Endodermal cell (in vitro differentiated cells): Measurements from ENCODE around the gene RAB34. TPM values are rescaled to one million over a fixed set of nuclear protein-coding genes. Genes with fewer than 3 reads are reported as not detected.

Experiments used
- DNase-seq: peaks from one replicate; pipeline ENCODE4 v3.0.0-alpha.2; 2017
- H3K27ac ChIP-seq: 2 replicates; pipeline ENCODE4 v1.5.1; 2013; ENCODE audit warnings: mild to moderate bottlenecking, low read depth, low read length, moderate library complexity
- H3K27me3 ChIP-seq: 2 replicates; pipeline ENCODE4 v1.6.1; 2013; ENCODE audit warnings: mild to moderate bottlenecking, low read length, moderate library complexity; ENCODE audit not compliant: insufficient read depth, control insufficient read depth, poor library complexity, severe bottlenecking
- H3K36me3 ChIP-seq: 2 replicates; pipeline ENCODE4 v1.7.0; 2013; ENCODE audit warnings: mild to moderate bottlenecking, low read length, moderate library complexity; ENCODE audit not compliant: control insufficient read depth, insufficient read depth
- H3K4me1 ChIP-seq: one replicate; pipeline ENCODE4 v1.7.0; 2013; ENCODE audit warnings: low read length; ENCODE audit not compliant: control insufficient read depth, insufficient read depth
- H3K4me3 ChIP-seq: 2 replicates; pipeline ENCODE4 v1.5.1; 2013; ENCODE audit warnings: mild to moderate bottlenecking, low read length, moderate library complexity
- H3K9ac ChIP-seq: 2 replicates; pipeline ENCODE4 v1.6.1; 2013; ENCODE audit warnings: mild to moderate bottlenecking, low read length, moderate library complexity; ENCODE audit not compliant: poor library complexity, severe bottlenecking; ENCODE audit errors: extremely low read depth
- H3K9me3 ChIP-seq: 2 replicates; pipeline ENCODE4 v1.6.1; 2013; ENCODE audit warnings: mild to moderate bottlenecking, low read length, moderate library complexity; ENCODE audit not compliant: control insufficient read depth
- H3K27ac Mint-ChIP-seq: 2 replicates; pipeline ENCODE4 v1.8.0; 2020; ENCODE audit warnings: mixed read lengths
- H3K27me3 Mint-ChIP-seq: 2 replicates; pipeline ENCODE4 v1.8.0; 2021; ENCODE audit warnings: mild to moderate bottlenecking, mixed read lengths; ENCODE audit not compliant: insufficient read depth
- H3K36me3 Mint-ChIP-seq: 2 replicates; pipeline ENCODE4 v1.8.0; 2020; ENCODE audit warnings: low read depth, mixed read lengths
- H3K4me1 Mint-ChIP-seq: 2 replicates; pipeline ENCODE4 v1.8.0; 2020; ENCODE audit warnings: mixed read lengths
- H3K4me3 Mint-ChIP-seq: 2 replicates; pipeline ENCODE4 v1.8.0; 2020; ENCODE audit warnings: mild to moderate bottlenecking, moderate library complexity, mixed read lengths
- H3K9me3 Mint-ChIP-seq: 2 replicates; pipeline ENCODE4 v1.8.0; 2020; ENCODE audit warnings: mild to moderate bottlenecking, mixed read lengths
- WGBS, 2 experiments: methylation state at CpG; one replicate each; pipeline versions ENCODE4 v1.1.5 to v1.1.7; 2013; ENCODE audit warnings: missing lambda C conversion rate in 2 of 2, mixed read lengths in 1 of 2; ENCODE audit not compliant: insufficient coverage in 1 of 2, insufficient read length in 1 of 2; 5-methylcytosine and 5-hydroxymethylcytosine counted together
- total RNA-seq, 2 donors: library from RNA; stranded (reverse); fragmentation: NEBNext Ultra II Directional in 1 of 2; extraction: Animal tissue kit (Norgen Biotek cat#: 25700) in 1 of 2; gene quantifications; 2 replicates in 1 of 2; 3 replicates in 1 of 2; pipeline ENCODE4 v1.2.1, GENCODE V29; 2021
- TF ChIP-seq, protein P1 (sequence below): fragments of 200-600 bp; sonication (generic); conservative IDR thresholded peaks from 2 replicates; pipeline ENCODE4 v1.5.0; 2021; ENCODE audit warnings: antibody characterized with exemption, mild to moderate bottlenecking

RAB34 gene
- total RNA-seq, 2 donors from 2014 or later: 111 to 112 TPM

DNA sequence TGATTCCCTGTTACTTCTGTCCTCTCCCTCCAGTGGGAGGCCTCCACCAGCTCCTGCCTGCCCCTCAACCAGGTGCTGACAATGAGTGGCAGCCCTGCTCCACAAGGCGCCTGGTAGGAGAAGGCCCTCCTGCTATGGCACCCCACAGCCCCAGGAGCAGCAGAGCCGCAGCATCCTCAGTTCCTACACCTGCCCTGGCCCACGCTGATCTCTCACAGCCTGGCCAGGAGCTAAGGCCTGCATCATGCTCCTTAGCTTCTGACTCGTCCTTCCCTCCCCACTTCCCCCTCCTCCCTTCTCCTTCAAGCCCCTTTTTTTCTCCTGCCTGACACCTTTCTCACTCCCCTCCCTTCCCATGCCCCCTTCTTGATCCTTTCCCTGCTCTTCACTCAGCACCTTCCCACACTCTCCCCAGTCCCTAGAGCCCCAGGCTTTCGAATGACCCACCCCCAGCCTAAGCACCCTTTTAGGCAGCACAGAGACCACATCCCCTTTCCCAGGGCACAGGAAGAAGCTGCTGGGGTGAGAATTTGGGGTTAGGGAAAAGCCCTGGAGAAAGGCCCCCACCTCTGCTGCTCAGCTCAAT lies 12.5 kb downstream of the RAB34 start:
- Mint-ChIP-seq H3K27me3 (no peaks in the 10 kb centered on the region), H3K27ac (peak overlapping the region; percentile 86), H3K9me3 (no peaks in the 10 kb centered on the region), H3K4me3 (no peak overlapping the region), H3K36me3 (peaks cover 33% of the 10 kb centered on the region), H3K4me1 (peaks cover 17% of the 10 kb centered on the region)
- no peaks in the 10 kb centered on the region for H3K9me3 ChIP-seq
- no peak overlapping the region for H3K4me3 ChIP-seq
- TF ChIP-seq, protein P1, sequence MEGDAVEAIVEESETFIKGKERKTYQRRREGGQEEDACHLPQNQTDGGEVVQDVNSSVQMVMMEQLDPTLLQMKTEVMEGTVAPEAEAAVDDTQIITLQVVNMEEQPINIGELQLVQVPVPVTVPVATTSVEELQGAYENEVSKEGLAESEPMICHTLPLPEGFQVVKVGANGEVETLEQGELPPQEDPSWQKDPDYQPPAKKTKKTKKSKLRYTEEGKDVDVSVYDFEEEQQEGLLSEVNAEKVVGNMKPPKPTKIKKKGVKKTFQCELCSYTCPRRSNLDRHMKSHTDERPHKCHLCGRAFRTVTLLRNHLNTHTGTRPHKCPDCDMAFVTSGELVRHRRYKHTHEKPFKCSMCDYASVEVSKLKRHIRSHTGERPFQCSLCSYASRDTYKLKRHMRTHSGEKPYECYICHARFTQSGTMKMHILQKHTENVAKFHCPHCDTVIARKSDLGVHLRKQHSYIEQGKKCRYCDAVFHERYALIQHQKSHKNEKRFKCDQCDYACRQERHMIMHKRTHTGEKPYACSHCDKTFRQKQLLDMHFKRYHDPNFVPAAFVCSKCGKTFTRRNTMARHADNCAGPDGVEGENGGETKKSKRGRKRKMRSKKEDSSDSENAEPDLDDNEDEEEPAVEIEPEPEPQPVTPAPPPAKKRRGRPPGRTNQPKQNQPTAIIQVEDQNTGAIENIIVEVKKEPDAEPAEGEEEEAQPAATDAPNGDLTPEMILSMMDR: no peak
- no peak overlapping the region for H3K27ac ChIP-seq
- H3K27me3 ChIP-seq: no peaks in the 10 kb centered on the region
- peaks cover 3% of the 10 kb centered on the region for H3K4me1 ChIP-seq
- DNase-seq: no peak
- WGBS, 2 experiments: 81 to 84% methylated on average over 3 to 5 of the region's 5 CpGs
- peaks cover 33% of the 10 kb centered on the region for H3K36me3 ChIP-seq
- H3K9ac ChIP-seq: no peak overlapping the region

DNA sequence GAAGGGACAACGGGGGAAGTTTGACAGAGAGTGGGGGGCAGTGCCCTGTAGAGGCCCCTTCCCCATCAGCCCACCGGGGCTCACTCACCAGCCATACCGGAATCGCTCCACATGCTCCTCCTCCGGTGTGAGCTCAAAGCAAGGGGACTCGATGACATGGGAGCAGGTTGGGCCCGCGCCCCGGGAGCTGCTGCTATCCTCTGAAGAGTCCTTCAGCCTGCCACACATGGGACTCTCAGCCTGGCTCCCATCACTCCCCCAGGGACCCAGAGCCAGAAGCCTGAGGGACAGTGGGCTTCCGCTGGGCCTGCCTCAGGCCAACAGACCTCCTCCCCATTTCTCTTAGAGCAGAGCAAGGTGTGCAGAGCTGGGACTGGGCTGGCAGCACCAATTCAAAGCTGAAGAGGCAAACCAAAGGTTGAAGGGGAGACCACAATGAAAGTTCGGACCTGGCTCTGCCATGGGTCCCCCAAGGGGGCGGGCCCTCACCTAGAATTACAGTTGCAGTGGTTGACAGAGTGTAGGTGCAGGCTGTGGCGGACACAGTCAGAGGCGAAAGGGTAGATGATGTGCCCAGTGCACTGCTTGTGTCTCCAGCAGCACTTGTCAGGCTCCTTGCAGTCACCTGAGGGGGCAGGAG lies 13.3 kb downstream of the RAB34 start:
- H3K36me3 ChIP-seq: peaks cover 41% of the 10 kb centered on the region
- H3K27ac Mint-ChIP-seq: peak overlapping the region; percentile 86
- no peaks in the 10 kb centered on the region for H3K9me3 ChIP-seq
- DNase-seq: no peak
- no peaks in the 10 kb centered on the region for H3K9me3 Mint-ChIP-seq
- H3K36me3 Mint-ChIP-seq: peaks cover 40% of the 10 kb centered on the region
- TF ChIP-seq, protein P1: no peak
- H3K4me3 ChIP-seq: no peak overlapping the region
- H3K27me3 Mint-ChIP-seq: no peaks in the 10 kb centered on the region
- WGBS, 2 experiments: 91 to 100% methylated on average over 6 to 14 of the region's 14 CpGs
- no peaks in the 10 kb centered on the region for H3K27me3 ChIP-seq
- H3K4me3 Mint-ChIP-seq: no peak overlapping the region
- H3K9ac ChIP-seq: no peak overlapping the region
- peaks cover 17% of the 10 kb centered on the region for H3K4me1 Mint-ChIP-seq
- peaks cover 3% of the 10 kb centered on the region for H3K4me1 ChIP-seq
- H3K27ac ChIP-seq: no peak overlapping the region

- Mint-ChIP-seq H3K36me3 (peaks cover 46% of the 10 kb centered on the region), H3K4me1 (peaks cover 17% of the 10 kb centered on the region), H3K4me3 (no peak overlapping the region), H3K9me3 (no peaks in the 10 kb centered on the region), H3K27me3 (no peaks in the 10 kb centered on the region), H3K27ac (no peak overlapping the region)
- Histone ChIP-seq H3K4me1 (peaks cover 4% of the 10 kb centered on the region), H3K36me3 (peaks cover 47% of the 10 kb centered on the region), H3K4me3 (no peak overlapping the region), H3K27me3 (no peaks in the 10 kb centered on the region), H3K9me3 (no peaks in the 10 kb centered on the region), H3K9ac (no peak overlapping the region), H3K27ac (peak overlapping the region; percentile 27)
- no peak for DNase-seq
- WGBS, 2 experiments: 93 to 94% methylated on average over 13 to 16 of the region's 16 CpGs
- TF ChIP-seq, protein P1: no peak
Observed at GRCh38 chr17:28703552-28704218, 14.0 kb downstream of the RAB34 start.
